GM19468 (cell line): Measurements from ENCODE around the gene LUC7L2.
"Not testable (repeated sequence)": the region's sequence is repeated elsewhere in the genome, so short reads cannot be mapped to it uniquely, and the experiment has no call there.

ENCODE experiments used
- ATAC-seq: cut with Tn5 transposase; IDR thresholded peaks from one replicate; pipeline ENCODE4 v1.9.1; 2021; ENCODE audit warnings: mild to moderate bottlenecking, moderate library complexity, moderate number of reproducible peaks; ENCODE audit not compliant: unreplicated experiment; ENCODE audit errors: extremely low read depth

Gene LUC7L2

DNA sequence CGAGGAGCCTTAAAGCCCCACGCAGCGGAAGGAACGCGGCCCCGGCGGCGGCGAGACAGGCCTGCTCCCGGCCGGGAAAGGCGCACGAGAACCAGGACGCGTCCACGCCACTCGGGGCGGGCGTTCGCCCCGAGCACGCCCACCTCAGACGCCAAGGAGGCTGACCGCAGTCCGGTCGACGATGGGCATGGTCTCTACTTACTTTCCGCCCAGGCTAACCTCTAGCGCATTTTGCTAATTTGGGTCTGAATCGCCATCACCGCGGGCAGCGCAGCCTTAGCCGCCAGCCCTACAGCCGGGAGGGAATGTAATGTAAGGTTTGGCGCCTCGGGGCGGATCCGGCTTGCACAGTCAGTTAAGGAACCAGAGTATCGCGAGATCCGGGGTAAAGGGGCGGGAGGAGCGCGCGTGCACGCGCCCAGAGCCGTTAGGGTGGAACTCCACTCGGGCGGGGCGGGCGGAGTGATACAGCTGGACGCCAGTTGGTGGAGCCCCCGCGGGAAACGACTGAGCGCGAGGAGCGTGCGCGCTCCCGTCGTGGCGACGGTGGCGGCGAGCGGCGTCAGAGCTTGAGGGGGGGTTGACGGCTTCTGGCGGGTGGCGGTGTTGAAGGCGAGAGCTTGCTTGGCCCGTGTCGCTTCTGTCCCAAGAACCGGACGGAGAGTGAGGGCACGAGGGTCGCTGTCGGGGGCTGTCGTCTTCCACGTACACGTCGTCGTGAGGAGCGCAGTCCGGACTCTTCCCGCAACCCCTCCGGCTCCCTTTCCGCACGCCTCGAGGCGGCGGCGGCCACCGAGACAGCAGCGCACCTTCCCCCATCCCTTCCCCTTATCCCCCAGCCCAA lies at the start of gene LUC7L2:
TSS of gene LUC7L2 (plus strand) at position 529 of the 844 bp plus-strand sequence. CDS start 368 bp downstream, outside the sequence.
- peak; percentile 76 for ATAC-seq

GRCh38 chr7:139317939-139318505 lies 41.7 kb upstream of the LUC7L2 start:
- ATAC-seq = no peak

DNA sequence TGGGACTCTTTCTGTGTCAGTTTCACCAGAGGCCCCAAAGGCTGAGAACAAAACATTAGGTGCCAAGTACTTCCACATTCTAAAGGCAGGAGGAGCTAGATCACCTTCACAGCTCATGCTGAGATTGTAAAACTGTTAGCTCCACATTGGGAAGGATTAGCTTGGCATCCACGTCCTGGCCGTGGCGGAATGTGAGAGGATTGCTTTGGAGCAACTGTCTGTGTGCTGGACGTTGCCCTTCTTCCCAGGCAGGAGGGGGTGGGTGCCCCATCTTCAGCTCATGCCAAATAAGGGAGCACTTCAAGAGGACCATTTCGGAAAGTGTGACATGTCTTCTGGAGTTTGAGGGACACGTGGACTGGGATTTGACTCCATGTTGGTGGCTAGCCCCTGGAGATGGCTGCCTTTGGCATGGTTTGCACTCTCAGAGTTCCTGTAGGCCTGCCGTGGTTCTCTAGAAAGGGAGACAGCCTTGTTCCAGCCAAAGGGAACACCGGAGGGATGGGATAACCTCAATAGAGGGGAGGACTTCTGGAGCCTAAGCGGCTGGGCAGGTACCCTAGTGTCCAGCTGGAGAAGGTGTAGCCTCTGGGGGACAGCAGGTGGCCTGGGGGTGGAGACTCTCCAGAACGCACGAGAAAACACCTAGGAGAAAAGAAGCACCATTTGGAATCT lies 38.5 kb upstream of the LUC7L2 start:
- ATAC-seq = no peak

DNA sequence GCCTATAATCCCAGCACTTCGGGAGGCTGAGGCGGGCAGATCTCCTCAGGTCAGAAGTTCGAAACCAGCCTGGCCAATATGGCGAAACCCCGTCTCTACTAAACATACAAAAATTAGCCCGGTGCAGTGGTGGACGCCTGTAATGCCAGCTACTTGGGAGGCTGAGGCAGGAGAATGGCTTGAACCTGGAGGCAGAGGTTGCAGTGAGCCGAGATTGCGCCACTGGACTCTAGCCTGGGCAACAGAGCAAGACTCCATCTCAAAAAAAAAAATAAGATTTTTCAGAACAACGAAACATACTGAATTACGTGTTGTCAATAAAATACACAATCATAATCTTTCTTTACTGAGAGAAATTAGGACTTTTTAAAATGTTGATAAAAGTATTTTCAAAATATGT lies 35.0 kb upstream of the LUC7L2 start:
- not testable (repeated sequence) for ATAC-seq

GRCh38 chr7:139328375-139328774 lies 31.3 kb upstream of the LUC7L2 start:
- ATAC-seq = no peak

DNA sequence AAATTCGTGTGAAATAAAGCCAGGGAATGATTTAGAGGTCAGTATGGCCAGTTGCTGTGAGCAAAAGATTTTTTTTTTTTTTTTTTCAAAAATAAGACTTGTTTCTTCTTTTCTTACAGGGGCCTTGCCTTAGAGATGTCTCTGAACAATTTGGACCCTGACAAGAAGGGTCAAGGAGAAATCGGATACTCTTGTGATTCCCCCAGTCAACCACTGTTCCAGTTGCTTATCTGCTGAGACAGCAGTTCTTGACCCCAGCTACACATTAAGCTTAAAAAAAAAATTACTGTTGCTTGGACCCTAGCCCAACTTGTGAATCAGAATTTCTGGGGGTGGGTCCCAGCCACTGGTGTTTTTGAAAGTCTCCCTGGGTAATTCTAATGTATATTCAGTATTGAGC lies 30.6 kb upstream of the LUC7L2 start:
- no peak for ATAC-seq

GRCh38 chr7:139330333-139331030 lies 29.2 kb upstream of the LUC7L2 start:
- ATAC-seq = no peak

DNA sequence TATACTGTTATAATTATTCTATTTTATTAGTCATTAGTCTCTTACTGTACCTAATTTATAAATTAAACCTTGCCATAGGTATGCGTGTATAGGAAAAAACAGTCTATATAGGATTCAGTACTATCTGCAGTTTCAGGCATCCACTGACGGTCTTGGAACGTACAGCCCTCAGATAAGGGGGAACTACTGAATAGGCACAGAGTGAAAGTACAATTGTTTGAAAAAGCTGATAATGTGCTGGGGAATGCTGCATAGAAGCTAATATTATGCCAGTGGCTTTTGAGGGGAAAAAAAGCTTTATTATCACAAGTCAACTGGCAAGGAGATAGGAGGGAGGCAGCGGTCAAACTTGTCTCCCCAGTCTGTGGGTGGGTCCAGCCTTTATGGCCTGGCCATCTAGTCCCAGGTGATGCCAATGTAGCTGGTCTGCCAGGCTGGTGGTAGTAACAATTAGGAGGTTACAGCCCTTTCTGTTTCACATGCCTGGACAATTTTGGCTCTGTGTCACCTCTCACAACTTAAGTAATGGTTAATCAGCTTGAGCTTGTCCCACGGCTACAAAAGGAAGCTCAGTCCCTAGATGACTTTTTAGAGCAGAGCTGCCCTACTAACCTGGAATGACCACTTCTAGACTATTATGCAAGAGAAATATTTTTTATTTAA lies 26.9 kb upstream of the LUC7L2 start:
- ATAC-seq = no peak

DNA sequence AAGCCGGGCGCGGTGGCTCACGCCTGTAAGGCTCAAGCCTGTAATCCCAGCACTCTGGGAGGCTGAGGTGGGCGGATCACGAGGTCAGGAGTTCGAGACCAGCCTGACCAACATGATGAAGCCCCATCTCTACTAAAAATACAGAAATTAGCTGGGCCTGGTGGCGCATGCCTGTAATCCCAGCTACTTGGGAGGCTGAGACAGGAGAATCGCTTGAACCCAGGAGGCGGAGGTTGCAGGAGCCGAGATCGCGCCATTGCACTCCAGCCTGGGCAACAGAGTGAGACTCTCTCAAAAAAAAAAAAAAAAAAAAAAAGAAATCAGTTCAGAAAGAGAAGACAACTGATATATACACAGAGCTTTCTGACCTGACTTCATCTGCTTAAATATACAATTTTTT lies 26.3 kb upstream of the LUC7L2 start:
- ATAC-seq = not testable (repeated sequence)

DNA sequence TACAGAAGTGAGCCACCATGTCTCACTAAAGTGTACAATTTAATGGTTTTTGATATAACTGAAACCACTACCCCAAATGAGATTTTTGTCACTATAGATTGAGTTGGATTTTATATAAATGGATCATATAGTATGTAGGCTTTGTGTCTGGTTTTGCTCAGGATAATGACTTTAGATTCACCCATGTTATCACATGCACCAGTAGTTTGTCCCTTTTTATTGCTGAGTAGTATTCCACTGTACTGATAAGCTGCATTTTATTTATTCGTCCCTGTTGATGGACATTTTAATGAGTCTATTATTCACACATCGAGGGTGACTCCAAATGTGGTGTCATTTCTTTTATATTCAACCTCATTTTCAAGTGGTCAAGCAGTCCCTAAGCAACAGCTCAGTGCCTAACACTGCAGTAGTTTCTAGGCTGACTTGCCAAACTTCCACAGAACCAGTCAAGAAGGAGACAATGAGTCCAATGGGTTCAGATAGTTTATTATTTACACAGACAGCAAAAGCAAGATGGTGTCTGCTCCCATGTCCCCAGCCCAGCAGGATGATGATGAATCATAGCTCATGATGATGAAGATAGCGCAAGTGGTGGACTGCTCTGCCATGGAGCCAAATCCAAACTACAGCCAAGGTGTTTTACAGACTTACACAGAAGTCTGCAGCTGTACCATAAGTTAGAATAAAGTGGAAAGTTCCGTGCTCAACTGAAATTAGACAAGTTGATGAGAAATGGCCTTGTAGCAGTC lies 25.1 kb upstream of the LUC7L2 start:
- no peak for ATAC-seq

DNA sequence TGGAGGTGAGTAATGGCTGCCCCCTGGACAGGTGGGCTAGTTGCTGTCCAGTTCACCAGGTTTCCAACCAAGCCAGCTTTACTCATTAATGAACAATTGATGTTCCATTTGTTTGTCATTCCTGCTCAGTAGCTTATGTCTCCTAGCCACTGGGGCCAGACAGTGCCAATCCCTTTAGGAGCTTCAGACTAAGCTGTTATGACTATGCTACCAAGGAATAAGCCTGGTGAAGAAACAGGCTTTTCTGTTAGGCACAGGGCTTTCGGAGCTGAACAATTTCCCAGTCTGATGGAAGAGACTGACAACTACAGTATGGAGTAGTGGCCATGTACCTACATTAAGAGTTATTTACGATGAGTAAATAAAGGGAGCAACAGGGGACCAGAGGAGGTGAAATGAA lies 20.7 kb upstream of the LUC7L2 start:
- no peak for ATAC-seq

GRCh38 chr7:139339698-139340036 lies 20.0 kb upstream of the LUC7L2 start:
- no peak for ATAC-seq

DNA sequence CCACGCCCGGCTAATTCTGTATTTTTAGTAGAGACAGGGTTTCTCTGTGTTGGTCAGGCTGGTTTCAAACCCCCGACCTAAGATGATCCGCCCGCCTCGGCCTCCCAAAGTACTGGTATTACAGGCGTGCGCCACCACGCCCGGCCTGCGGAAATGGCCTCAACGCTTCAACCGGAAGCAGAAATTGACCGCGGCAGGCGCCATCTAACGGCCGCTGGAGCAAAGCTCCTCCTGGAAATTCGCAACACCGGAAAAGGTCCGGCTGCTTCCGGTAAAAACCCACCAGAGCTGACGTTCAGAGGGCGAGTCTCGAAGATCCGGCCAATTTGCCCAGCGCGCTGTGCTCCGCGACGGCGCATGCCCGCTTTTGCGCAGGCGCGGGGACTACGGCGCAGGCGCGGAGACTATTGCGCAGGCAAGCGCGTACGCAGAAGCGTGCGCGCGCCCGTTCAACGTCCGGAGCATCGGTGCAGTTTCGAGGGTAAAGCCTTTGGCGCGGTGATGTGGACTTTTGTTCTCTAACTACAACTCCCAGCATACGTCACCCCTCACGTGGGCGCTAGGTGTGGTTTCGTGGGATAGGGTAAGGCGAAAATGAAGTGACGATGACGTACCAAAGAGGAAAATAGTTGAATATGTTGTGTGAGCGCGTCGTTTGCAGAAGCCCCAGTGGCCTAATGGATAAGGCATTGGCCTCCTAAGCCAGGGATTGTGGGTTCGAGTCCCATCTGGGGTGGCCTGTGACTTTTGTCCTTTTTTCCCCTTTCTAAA lies 19.5 kb upstream of the LUC7L2 start:
- peak; percentile 80 for ATAC-seq

GRCh38 chr7:139340808-139341057 lies 19.0 kb upstream of the LUC7L2 start:
- ATAC-seq = no peak

DNA sequence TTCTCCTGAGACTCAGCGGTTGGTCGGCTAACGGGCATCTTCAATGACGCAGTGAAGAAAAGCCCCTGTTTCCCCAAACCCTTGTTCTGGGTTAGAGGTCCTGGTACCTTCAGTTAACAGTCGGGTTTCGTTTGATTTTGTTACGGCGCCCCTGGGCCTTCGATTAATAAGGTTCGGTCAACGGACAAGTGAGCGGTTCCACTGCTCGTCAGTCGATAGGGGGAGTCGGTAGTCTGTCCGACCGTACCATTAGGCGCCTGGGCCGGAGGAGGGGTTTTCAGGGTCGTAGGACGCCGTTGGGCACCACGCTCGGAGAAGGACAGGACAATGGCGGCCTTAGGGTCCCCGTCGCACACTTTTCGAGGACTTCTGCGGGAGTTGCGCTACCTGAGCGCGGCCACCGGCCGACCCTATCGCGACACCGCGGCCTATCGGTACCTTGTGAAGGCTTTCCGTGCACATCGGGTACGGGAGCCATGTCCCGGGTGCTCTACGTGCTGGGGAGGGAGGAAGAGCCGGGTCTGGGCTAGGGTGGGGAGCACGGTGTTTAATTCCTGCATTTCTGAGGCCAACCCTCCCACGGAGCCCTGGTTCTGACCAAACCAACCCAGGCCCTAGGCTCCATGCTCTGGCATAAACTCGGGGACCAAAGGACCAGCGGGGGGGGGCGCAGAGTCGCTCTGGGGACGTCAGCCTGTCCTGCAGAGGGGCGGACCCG lies 18.5 kb upstream of the LUC7L2 start, which contains the start of gene FMC1:
TSS of gene FMC1 (plus strand) at position 280 of the 718 bp plus-strand sequence. CDS start at position 328, 48 bp downstream.
- peak; percentile 16 for ATAC-seq

GRCh38 chr7:139341776-139342226 lies 17.9 kb upstream of the LUC7L2 start:
- ATAC-seq = no peak

- no peak for ATAC-seq
Measured at GRCh38 chr7:139345042-139345441, 14.7 kb upstream of the LUC7L2 start.

DNA sequence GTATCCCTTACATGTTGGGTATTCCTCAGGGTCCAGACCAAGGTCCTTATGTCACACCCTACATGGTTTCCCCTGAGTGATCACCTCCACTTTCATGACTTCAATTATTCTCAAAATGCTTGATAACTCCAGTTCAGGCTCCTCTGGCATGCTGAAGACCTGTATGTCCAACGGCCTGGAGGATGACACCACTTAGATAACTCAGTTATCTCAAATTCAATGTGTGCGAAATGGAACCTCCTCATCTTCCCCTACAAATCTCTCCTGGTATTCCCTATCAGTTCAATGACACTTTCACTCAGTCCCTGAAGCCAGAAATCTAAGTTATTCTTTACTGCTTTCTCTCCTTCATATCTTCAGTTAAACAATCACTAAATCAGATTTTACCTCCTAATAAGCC lies 8.7 kb upstream of the LUC7L2 start:
- no peak for ATAC-seq
